Sigmoid colon (tissue), 7 donors: ENCODE results near the gene RIMBP2. TPM values are rescaled to one million over a fixed set of nuclear protein-coding genes. Genes with fewer than 3 reads are reported as not detected.

Experiments used
- DNase-seq: peaks from one replicate; pipeline ENCODE4 v3.0.0-alpha.2; 2019
- H3K27ac ChIP-seq, 4 donors: fragments of 200-600 bp; sonication (generic); one replicate each; pipeline ENCODE4 v1.5.1; 2016 to 2019; ENCODE audit warnings: mild to moderate bottlenecking in 1 of 4
- H3K27me3 ChIP-seq, 3 donors: fragments of 200-600 bp; sonication (generic); one replicate each; pipeline ENCODE4 v1.5.1; 2019; ENCODE audit warnings: mild to moderate bottlenecking in 1 of 3
- H3K36me3 ChIP-seq, 4 donors: fragments of 200-600 bp; sonication (generic); one replicate each; pipeline ENCODE4 v1.5.1; 2016 to 2019
- H3K4me1 ChIP-seq, 4 donors: fragments of 200-600 bp; sonication (generic); one replicate each; pipeline ENCODE4 v1.5.1; 2017 to 2019
- H3K4me3 ChIP-seq, 4 donors: fragments of 200-600 bp; sonication (generic); one replicate each; pipeline ENCODE4 v1.5.1; 2017 to 2019; ENCODE audit warnings: mild to moderate bottlenecking in 2 of 4, moderate library complexity in 1 of 4
- H3K9me3 ChIP-seq, 4 donors: fragments of 200-600 bp in 3 of 4; sonication (generic) in 3 of 4; one replicate each; pipeline versions ENCODE4 v1.5.1 to v1.6.1; 2013 to 2019
- CTCF ChIP-seq, 4 experiments: fragments of 450-650 bp in 3 of 4; fragments of 200-600 bp in 1 of 4; IDR thresholded peaks; one replicate each; pipeline ENCODE4 v1.5.1; 2016 to 2019; ENCODE audit warnings: antibody characterized with exemption in 4 of 4, mild to moderate bottlenecking in 3 of 4, moderate library complexity in 2 of 4
- EP300 ChIP-seq, 4 donors: sonication (generic); formaldehyde crosslinking; IDR thresholded peaks; one replicate each; pipeline ENCODE4 v1.6.1; 2017; ENCODE audit warnings: antibody characterized with exemption in 4 of 4
- POLR2A ChIP-seq, 2 donors: fragments of 450-650 bp; IDR thresholded peaks; one replicate each; pipeline ENCODE4 v1.6.1; 2016; ENCODE audit warnings: antibody characterized with exemption in 2 of 2, mild to moderate bottlenecking in 2 of 2, moderate library complexity in 2 of 2
- POLR2AphosphoS5 ChIP-seq, 4 donors: sonication (generic); formaldehyde crosslinking; IDR thresholded peaks; one replicate each; pipeline ENCODE4 v1.6.1; 2017; ENCODE audit warnings: antibody characterized with exemption in 4 of 4
- WGBS, 2 donors: extraction: QIAGEN DNeasy Blood & Tissue Kit; methylation state at CpG; one replicate each; pipeline ENCODE4 v1.1.7; 2013; 5-methylcytosine and 5-hydroxymethylcytosine counted together
- intact Hi-C: fragments of 100-400 bp; cut with DNase I; formaldehyde crosslinking; loops from one replicate; pipeline ENCODE4 v1.15.1; 2023
- polyA plus RNA-seq, 3 donors: library from polyadenylated mRNA; stranded (reverse); fragments of 200-250 nt; gene quantifications; one replicate each; pipeline ENCODE4 v1.2.3, GENCODE V29; 2013
- total RNA-seq, 4 donors: library from RNA; depleted of rRNA; stranded (reverse); fragments of >200 nt; gene quantifications; one replicate each; pipeline ENCODE4 v1.1.0, GENCODE V29; 2016
- donor health status: healthy with polysubstance abuse.
- donor health status: Bipolar disorder and iron deficiency.
- donor health status: healthy.

Gene RIMBP2
- total and polyA plus RNA-seq, 7 donors, result under 0.01 to 5.5 (median 1.4) TPM

DNA sequence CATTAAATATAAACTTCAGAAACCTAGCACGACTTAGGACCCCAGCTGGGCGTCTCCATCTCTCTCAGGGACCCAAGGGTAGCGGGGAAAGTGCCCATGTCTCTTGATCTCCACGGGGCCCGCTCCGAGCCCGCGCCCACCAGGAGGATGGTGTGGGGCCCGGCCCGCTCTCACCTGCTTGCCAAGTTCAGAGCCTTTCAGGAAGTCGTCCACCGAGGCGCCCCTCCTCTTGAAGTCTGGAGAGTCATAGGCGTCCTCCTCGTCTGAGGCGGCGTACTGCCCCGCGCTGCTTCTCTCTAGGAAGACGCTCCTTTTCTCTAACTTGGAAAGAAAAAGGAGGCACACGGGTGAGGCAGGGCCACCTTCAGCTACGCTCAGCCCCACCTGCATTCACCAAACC, 281.5 kb downstream of the RIMBP2 start:
- Histone ChIP-seq H3K9me3 (peaks cover 0 to 3% (median 0%) of the 10 kb centered on the region in 4 donors), H3K27ac (no peak overlapping the region), H3K27me3 (no peaks in the 10 kb centered on the region), H3K4me1 (no peaks in the 10 kb centered on the region), H3K36me3 (no peaks in the 10 kb centered on the region), H3K4me3 (no peak overlapping the region)
- WGBS, 2 donors, result 88 to 94% methylated on average over 22 of the region's 22 CpGs
- DNase-seq, result peak; percentile 62
- intact Hi-C loops, result no loop called here
- no peak for TF ChIP-seq POLR2AphosphoS5 (IDR thresholded peaks at IDR 0.05)
- TF ChIP-seq POLR2A (IDR thresholded peaks at IDR 0.05), result no peak
- no peak for TF ChIP-seq EP300 (IDR thresholded peaks at IDR 0.05)
- no peak for TF ChIP-seq CTCF (IDR thresholded peaks at IDR 0.05)

DNA sequence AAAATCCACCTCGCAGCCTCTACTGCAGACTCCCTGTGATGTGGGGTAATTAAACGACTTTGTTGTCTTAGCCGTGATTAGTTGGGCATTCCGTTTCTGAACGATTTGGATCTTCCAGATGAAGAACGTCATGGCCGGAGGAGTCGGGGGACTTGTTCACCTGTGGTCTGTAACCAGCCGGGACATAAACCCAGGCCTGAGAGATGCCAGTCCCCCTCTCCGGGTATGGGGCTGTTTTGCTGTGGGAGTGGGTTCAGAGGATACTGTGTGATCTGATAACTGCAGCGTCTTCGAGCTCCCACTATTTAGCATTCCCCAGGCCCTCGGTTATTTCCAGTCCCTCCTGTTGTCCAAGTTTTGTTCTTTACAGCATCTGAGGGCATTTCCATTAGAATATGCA, 282.3 kb downstream of the RIMBP2 start:
- no peaks in the 10 kb centered on the region for H3K27me3 ChIP-seq
- peaks cover 0 to 3% (median 0%) of the 10 kb centered on the region in 4 donors for H3K9me3 ChIP-seq
- no peak overlapping the region for H3K27ac ChIP-seq
- 93 to 96% methylated on average over 13 of the region's 13 CpGs for WGBS, 2 donors
- no peak overlapping the region for H3K4me3 ChIP-seq
- no peak for TF ChIP-seq EP300 (IDR thresholded peaks at IDR 0.05)
- TF ChIP-seq CTCF (IDR thresholded peaks at IDR 0.05), result no peak
- TF ChIP-seq POLR2AphosphoS5 (IDR thresholded peaks at IDR 0.05), result no peak
- TF ChIP-seq POLR2A (IDR thresholded peaks at IDR 0.05), result no peak
- DNase-seq, result peak; percentile 44
- no peaks in the 10 kb centered on the region for H3K36me3 ChIP-seq
- no peaks in the 10 kb centered on the region for H3K4me1 ChIP-seq
- intact Hi-C loops, result no loop called here

DNA sequence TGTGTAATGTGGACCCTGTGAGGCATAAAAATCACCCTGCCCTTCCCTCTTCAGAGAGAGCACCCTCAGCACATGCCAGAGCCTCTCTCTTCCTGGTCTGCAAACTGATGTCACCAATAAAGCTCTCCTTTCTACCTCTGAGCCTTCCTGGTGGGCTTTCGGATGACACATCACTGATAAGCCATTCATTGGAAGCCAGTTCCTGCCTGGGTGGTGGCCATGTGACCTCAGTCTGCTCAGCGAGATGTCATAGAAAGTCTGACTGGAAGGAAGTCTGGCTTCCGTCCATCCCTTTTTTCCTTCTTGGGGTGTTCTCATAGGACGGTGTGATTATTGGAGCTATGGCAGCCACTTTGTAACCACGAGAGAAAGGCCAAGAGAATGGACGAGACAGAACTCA, 282.7 kb downstream of the RIMBP2 start:
- H3K36me3 ChIP-seq, result no peaks in the 10 kb centered on the region
- no peak for TF ChIP-seq EP300 (IDR thresholded peaks at IDR 0.05)
- intact Hi-C loops, result no loop called here
- peak; percentile 32 for DNase-seq
- H3K4me3 ChIP-seq, result no peak overlapping the region
- no peaks in the 10 kb centered on the region for H3K4me1 ChIP-seq
- WGBS, 2 donors, result 94% methylated on average over 6 of the region's 6 CpGs
- no peak overlapping the region for H3K27ac ChIP-seq
- peaks cover 0 to 3% (median 0%) of the 10 kb centered on the region in 4 donors for H3K9me3 ChIP-seq
- no peaks in the 10 kb centered on the region for H3K27me3 ChIP-seq

- Histone ChIP-seq H3K36me3 (no peaks in the 10 kb centered on the region), H3K27me3 (no peaks in the 10 kb centered on the region), H3K9me3 (peaks cover 0 to 3% (median 0%) of the 10 kb centered on the region in 4 donors), H3K4me1 (no peaks in the 10 kb centered on the region), H3K4me3 (no peak overlapping the region), H3K27ac (no peak overlapping the region)
- WGBS, 2 donors, result 91 to 94% methylated on average over 11 of the region's 11 CpGs
- intact Hi-C loops, result no loop called here
- no peak for TF ChIP-seq POLR2A (IDR thresholded peaks at IDR 0.05)
- TF ChIP-seq CTCF (IDR thresholded peaks at IDR 0.05), result no peak
- no peak for TF ChIP-seq EP300 (IDR thresholded peaks at IDR 0.05)
- TF ChIP-seq POLR2AphosphoS5 (IDR thresholded peaks at IDR 0.05), result no peak
- DNase-seq, result peak; percentile 48
Observed at GRCh38 chr12:130431176-130431575, 284.9 kb downstream of the RIMBP2 start.

- no peaks in the 10 kb centered on the region for H3K36me3 ChIP-seq
- H3K4me3 ChIP-seq, result no peak overlapping the region
- intact Hi-C loops, result no loop called here
- TF ChIP-seq POLR2AphosphoS5 (IDR thresholded peaks at IDR 0.05) (no peak), POLR2A (IDR thresholded peaks at IDR 0.05) (no peak), CTCF (IDR thresholded peaks at IDR 0.05) (no peak), EP300 (IDR thresholded peaks at IDR 0.05) (no peak)
- H3K4me1 ChIP-seq, result no peaks in the 10 kb centered on the region
- 82 to 88% methylated on average over 24 of the region's 24 CpGs for WGBS, 2 donors
- no peak overlapping the region for H3K27ac ChIP-seq
- peaks cover 0 to 3% (median 0%) of the 10 kb centered on the region in 4 donors for H3K9me3 ChIP-seq
- no peaks in the 10 kb centered on the region for H3K27me3 ChIP-seq
- DNase-seq, result peak; percentile 26
Observed at GRCh38 chr12:130429656-130430505, 286.2 kb downstream of the RIMBP2 start.
